ENCODE results near the gene RORB. TPM values are rescaled to one million over a fixed set of nuclear protein-coding genes. Genes with fewer than 3 reads are reported as not detected.

RORB gene
- total RNA-seq, 1 experiment from 2014 or later, result 8.7 TPM

GRCh38 chr9:74672237-74672636, 175.1 kb downstream of the RORB start (continued):
- TF ChIP-seq, protein P1, sequence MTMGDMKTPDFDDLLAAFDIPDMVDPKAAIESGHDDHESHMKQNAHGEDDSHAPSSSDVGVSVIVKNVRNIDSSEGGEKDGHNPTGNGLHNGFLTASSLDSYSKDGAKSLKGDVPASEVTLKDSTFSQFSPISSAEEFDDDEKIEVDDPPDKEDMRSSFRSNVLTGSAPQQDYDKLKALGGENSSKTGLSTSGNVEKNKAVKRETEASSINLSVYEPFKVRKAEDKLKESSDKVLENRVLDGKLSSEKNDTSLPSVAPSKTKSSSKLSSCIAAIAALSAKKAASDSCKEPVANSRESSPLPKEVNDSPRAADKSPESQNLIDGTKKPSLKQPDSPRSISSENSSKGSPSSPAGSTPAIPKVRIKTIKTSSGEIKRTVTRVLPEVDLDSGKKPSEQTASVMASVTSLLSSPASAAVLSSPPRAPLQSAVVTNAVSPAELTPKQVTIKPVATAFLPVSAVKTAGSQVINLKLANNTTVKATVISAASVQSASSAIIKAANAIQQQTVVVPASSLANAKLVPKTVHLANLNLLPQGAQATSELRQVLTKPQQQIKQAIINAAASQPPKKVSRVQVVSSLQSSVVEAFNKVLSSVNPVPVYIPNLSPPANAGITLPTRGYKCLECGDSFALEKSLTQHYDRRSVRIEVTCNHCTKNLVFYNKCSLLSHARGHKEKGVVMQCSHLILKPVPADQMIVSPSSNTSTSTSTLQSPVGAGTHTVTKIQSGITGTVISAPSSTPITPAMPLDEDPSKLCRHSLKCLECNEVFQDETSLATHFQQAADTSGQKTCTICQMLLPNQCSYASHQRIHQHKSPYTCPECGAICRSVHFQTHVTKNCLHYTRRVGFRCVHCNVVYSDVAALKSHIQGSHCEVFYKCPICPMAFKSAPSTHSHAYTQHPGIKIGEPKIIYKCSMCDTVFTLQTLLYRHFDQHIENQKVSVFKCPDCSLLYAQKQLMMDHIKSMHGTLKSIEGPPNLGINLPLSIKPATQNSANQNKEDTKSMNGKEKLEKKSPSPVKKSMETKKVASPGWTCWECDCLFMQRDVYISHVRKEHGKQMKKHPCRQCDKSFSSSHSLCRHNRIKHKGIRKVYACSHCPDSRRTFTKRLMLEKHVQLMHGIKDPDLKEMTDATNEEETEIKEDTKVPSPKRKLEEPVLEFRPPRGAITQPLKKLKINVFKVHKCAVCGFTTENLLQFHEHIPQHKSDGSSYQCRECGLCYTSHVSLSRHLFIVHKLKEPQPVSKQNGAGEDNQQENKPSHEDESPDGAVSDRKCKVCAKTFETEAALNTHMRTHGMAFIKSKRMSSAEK (CRISPR knock-in tag; IDR thresholded peaks at IDR 0.05; ENCODE audit: borderline replicate concordance), result no peak
- TF ChIP-seq TCF7 (CRISPR knock-in tag; IDR thresholded peaks at IDR 0.05; ENCODE audit: low read depth) (no peak), GABPB1 (CRISPR knock-in tag; IDR thresholded peaks at IDR 0.05) (no peak), ELF4 (CRISPR knock-in tag; IDR thresholded peaks at IDR 0.05; ENCODE audit: low read depth) (no peak), EMX1 (CRISPR knock-in tag; IDR thresholded peaks at IDR 0.05) (no peak), GRHL2 (CRISPR knock-in tag; IDR thresholded peaks at IDR 0.05; ENCODE audit: insufficient replicate concordance, severe bottlenecking) (no peak), GTF2I (CRISPR knock-in tag; conservative IDR thresholded peaks at IDR 0.05) (no peak)
- TF ChIP-seq, protein P2, sequence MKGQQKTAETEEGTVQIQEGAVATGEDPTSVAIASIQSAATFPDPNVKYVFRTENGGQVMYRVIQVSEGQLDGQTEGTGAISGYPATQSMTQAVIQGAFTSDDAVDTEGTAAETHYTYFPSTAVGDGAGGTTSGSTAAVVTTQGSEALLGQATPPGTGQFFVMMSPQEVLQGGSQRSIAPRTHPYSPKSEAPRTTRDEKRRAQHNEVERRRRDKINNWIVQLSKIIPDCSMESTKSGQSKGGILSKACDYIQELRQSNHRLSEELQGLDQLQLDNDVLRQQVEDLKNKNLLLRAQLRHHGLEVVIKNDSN (CRISPR knock-in tag; IDR thresholded peaks at IDR 0.05), result no peak

DNA sequence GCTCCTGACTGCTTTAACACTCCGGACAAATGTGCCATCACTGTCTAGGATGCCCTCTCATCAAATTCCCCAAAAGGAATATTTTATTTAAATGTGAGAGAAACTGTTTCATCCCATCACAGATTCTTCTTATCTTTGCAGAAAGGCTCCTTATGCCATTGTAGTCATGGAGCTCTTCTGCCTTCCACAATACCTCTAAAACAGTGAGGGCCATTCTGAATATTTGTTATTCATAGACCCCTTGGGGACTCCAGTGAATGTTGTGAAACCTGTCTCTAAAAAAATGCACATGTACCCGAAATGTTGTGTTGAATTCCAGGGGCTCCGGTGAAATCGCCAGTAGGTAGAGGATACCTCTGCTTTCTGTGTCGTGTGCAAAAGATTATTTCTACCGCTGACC, 176.9 kb downstream of the RORB start:
- Mint-ChIP-seq H3K27ac (0 out of 2 replicates have a peak overlapping the region, but pooled peaks have one; percentile 32), H3K4me3 (no peak overlapping the region), H3K9me3 (no peaks in the 10 kb centered on the region), H3K4me1 (peaks cover 25% of the 10 kb centered on the region), H3K27me3 (ENCODE audit: low read depth) (no peaks in the 10 kb centered on the region), H3K36me3 (no peaks in the 10 kb centered on the region)
- peak; percentile 57 for ATAC-seq
- CTCF ChIA-PET, result no interaction called here
- POLR2A ChIA-PET, result no interaction called here
- TF ChIP-seq JUN (CRISPR knock-in tag; IDR thresholded peaks at IDR 0.05), result no peak
- no peak for TF ChIP-seq ZNF396 (CRISPR knock-in tag; IDR thresholded peaks at IDR 0.05; ENCODE audit: borderline replicate concordance)
- TF ChIP-seq, protein P2 (CRISPR knock-in tag; IDR thresholded peaks at IDR 0.05), result no peak
- no peak for TF ChIP-seq ZNF423 (CRISPR knock-in tag; IDR thresholded peaks at IDR 0.05)
- TF ChIP-seq RELA (CRISPR knock-in tag; IDR thresholded peaks at IDR 0.05; ENCODE audit: borderline replicate concordance), result no peak
- TF ChIP-seq PREB (CRISPR knock-in tag; IDR thresholded peaks at IDR 0.05; ENCODE audit: borderline replicate concordance), result no peak
- TF ChIP-seq ZNF138 (CRISPR knock-in tag; conservative IDR thresholded peaks at IDR 0.05), result no peak
- TF ChIP-seq CBFB (CRISPR knock-in tag; IDR thresholded peaks at IDR 0.05; ENCODE audit: low read depth), result no peak
- DNase-seq (ENCODE audit: low spot score), result no peak

DNA sequence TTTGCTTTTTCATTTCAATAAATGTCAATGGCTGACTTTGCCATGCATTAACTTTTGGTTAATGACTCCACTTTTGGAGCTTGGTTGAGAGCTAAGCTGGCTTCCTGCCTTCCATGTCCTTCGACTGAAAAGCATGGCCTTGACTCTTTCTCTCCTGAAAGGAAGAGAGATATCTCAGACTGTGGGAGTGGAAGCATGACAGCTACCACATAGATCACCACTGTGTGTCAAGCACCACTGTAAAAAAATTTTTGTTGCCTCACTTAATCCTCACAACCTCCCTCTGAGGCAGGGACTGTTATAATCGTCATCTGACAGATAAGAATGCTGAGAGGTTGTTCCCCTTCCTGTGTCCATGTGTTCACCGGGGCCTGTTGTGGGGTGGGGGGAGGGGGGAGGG, 184.8 kb downstream of the RORB start:
- POLR2A ChIA-PET, result no interaction called here
- H3K27ac Mint-ChIP-seq, result no peak overlapping the region
- no peaks in the 10 kb centered on the region for H3K27me3 Mint-ChIP-seq (ENCODE audit: low read depth)
- CTCF ChIA-PET, result no interaction called here
- ATAC-seq, result no peak
- H3K4me3 Mint-ChIP-seq, result no peak overlapping the region
- DNase-seq (ENCODE audit: low spot score), result no peak
- H3K36me3 Mint-ChIP-seq, result no peaks in the 10 kb centered on the region
- no peaks in the 10 kb centered on the region for H3K9me3 Mint-ChIP-seq
- peaks cover 6% of the 10 kb centered on the region; the same call in 1 of the 2 replicates for H3K4me1 Mint-ChIP-seq
- no peak for TF ChIP-seq CREM (CRISPR knock-in tag; IDR thresholded peaks at IDR 0.05)
- TF ChIP-seq ZNF263 (CRISPR knock-in tag; IDR thresholded peaks at IDR 0.05; ENCODE audit: low read depth), result no peak
- TF ChIP-seq FOXP4 (CRISPR knock-in tag; IDR thresholded peaks at IDR 0.05), result no peak
- TF ChIP-seq, protein P3, sequence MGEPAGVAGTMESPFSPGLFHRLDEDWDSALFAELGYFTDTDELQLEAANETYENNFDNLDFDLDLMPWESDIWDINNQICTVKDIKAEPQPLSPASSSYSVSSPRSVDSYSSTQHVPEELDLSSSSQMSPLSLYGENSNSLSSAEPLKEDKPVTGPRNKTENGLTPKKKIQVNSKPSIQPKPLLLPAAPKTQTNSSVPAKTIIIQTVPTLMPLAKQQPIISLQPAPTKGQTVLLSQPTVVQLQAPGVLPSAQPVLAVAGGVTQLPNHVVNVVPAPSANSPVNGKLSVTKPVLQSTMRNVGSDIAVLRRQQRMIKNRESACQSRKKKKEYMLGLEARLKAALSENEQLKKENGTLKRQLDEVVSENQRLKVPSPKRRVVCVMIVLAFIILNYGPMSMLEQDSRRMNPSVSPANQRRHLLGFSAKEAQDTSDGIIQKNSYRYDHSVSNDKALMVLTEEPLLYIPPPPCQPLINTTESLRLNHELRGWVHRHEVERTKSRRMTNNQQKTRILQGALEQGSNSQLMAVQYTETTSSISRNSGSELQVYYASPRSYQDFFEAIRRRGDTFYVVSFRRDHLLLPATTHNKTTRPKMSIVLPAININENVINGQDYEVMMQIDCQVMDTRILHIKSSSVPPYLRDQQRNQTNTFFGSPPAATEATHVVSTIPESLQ (CRISPR knock-in tag; IDR thresholded peaks at IDR 0.05), result no peak
- no peak for TF ChIP-seq ATF2 (CRISPR knock-in tag; IDR thresholded peaks at IDR 0.05; ENCODE audit: borderline replicate concordance, low read depth)
- no peak for TF ChIP-seq GABPB1 (CRISPR knock-in tag; IDR thresholded peaks at IDR 0.05)
- TF ChIP-seq, protein P4, sequence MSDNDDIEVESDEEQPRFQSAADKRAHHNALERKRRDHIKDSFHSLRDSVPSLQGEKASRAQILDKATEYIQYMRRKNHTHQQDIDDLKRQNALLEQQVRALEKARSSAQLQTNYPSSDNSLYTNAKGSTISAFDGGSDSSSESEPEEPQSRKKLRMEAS (CRISPR knock-in tag; IDR thresholded peaks at IDR 0.05), result no peak
